Adrenal gland (tissue), 5 donors: ENCODE measurements around the gene P3H3.

Source experiments
- CTCF ChIP-seq, 6 experiments: fragments of 450-650 bp in 4 of 6; fragments of 200-600 bp in 2 of 6; sonication (generic) in 1 of 6; IDR thresholded peaks; 1 replicate in 5 of 6; 2 replicates in 1 of 6; pipeline versions ENCODE4 v1.5.1 to v1.8.0; 2016 to 2021; ENCODE audit warnings: antibody characterized with exemption in 6 of 6, mild to moderate bottlenecking in 2 of 6, moderate library complexity in 1 of 6
- POLR2A ChIP-seq, 2 donors: fragments of 450-650 bp; IDR thresholded peaks; one replicate each; pipeline ENCODE4 v1.6.1; 2017; ENCODE audit warnings: antibody characterized with exemption in 2 of 2, mild to moderate bottlenecking in 2 of 2, moderate library complexity in 1 of 2
- donor health status: DM: no; HTN: no; CAD: no.

GRCh38 chr12:6838854-6839253 is 10.6 kb downstream of the P3H3 start:
- TF ChIP-seq CTCF (IDR thresholded peaks at IDR 0.05) (no peak), POLR2A (IDR thresholded peaks at IDR 0.05) (no peak)
